Endodermal cell (in vitro differentiated cells): ENCODE data around the gene TFEB. TPM values are rescaled to one million over a fixed set of nuclear protein-coding genes. Genes with fewer than 3 reads are reported as not detected.

Experiments used
- DNase-seq: peaks from one replicate; pipeline ENCODE4 v3.0.0-alpha.2; 2017
- H3K27ac ChIP-seq: 2 replicates; pipeline ENCODE4 v1.5.1; 2013; ENCODE audit warnings: mild to moderate bottlenecking, low read depth, low read length, moderate library complexity
- H3K27me3 ChIP-seq: 2 replicates; pipeline ENCODE4 v1.6.1; 2013; ENCODE audit warnings: mild to moderate bottlenecking, low read length, moderate library complexity; ENCODE audit not compliant: insufficient read depth, control insufficient read depth, poor library complexity, severe bottlenecking
- H3K36me3 ChIP-seq: 2 replicates; pipeline ENCODE4 v1.7.0; 2013; ENCODE audit warnings: mild to moderate bottlenecking, low read length, moderate library complexity; ENCODE audit not compliant: control insufficient read depth, insufficient read depth
- H3K4me1 ChIP-seq: one replicate; pipeline ENCODE4 v1.7.0; 2013; ENCODE audit warnings: low read length; ENCODE audit not compliant: control insufficient read depth, insufficient read depth
- H3K4me3 ChIP-seq: 2 replicates; pipeline ENCODE4 v1.5.1; 2013; ENCODE audit warnings: mild to moderate bottlenecking, low read length, moderate library complexity
- H3K9ac ChIP-seq: 2 replicates; pipeline ENCODE4 v1.6.1; 2013; ENCODE audit warnings: mild to moderate bottlenecking, low read length, moderate library complexity; ENCODE audit not compliant: poor library complexity, severe bottlenecking; ENCODE audit errors: extremely low read depth
- H3K9me3 ChIP-seq: 2 replicates; pipeline ENCODE4 v1.6.1; 2013; ENCODE audit warnings: mild to moderate bottlenecking, low read length, moderate library complexity; ENCODE audit not compliant: control insufficient read depth
- H3K27ac Mint-ChIP-seq: 2 replicates; pipeline ENCODE4 v1.8.0; 2020; ENCODE audit warnings: mixed read lengths
- H3K27me3 Mint-ChIP-seq: 2 replicates; pipeline ENCODE4 v1.8.0; 2021; ENCODE audit warnings: mild to moderate bottlenecking, mixed read lengths; ENCODE audit not compliant: insufficient read depth
- H3K36me3 Mint-ChIP-seq: 2 replicates; pipeline ENCODE4 v1.8.0; 2020; ENCODE audit warnings: low read depth, mixed read lengths
- H3K4me1 Mint-ChIP-seq: 2 replicates; pipeline ENCODE4 v1.8.0; 2020; ENCODE audit warnings: mixed read lengths
- H3K4me3 Mint-ChIP-seq: 2 replicates; pipeline ENCODE4 v1.8.0; 2020; ENCODE audit warnings: mild to moderate bottlenecking, moderate library complexity, mixed read lengths
- H3K9me3 Mint-ChIP-seq: 2 replicates; pipeline ENCODE4 v1.8.0; 2020; ENCODE audit warnings: mild to moderate bottlenecking, mixed read lengths
- CTCF ChIP-seq: fragments of 200-600 bp; sonication (generic); conservative IDR thresholded peaks from 2 replicates; pipeline ENCODE4 v1.5.0; 2021; ENCODE audit warnings: antibody characterized with exemption, mild to moderate bottlenecking
- WGBS, 2 experiments: methylation state at CpG; one replicate each; pipeline versions ENCODE4 v1.1.5 to v1.1.7; 2013; ENCODE audit warnings: missing lambda C conversion rate in 2 of 2, mixed read lengths in 1 of 2; ENCODE audit not compliant: insufficient coverage in 1 of 2, insufficient read length in 1 of 2; 5-methylcytosine and 5-hydroxymethylcytosine counted together
- total RNA-seq, 2 donors: library from RNA; stranded (reverse); fragmentation: NEBNext Ultra II Directional in 1 of 2; extraction: Animal tissue kit (Norgen Biotek cat#: 25700) in 1 of 2; gene quantifications; 2 replicates in 1 of 2; 3 replicates in 1 of 2; pipeline ENCODE4 v1.2.1, GENCODE V29; 2021

TFEB gene
- total RNA-seq, 2 donors from 2014 or later = 0.24 TPM; not detected in 1

- Mint-ChIP-seq H3K9me3 (peaks cover 8% of the 10 kb centered on the region), H3K27ac (no peak overlapping the region), H3K27me3 (peaks cover 46% of the 10 kb centered on the region), H3K4me1 (peaks cover 12% of the 10 kb centered on the region), H3K4me3 (no peak overlapping the region), H3K36me3 (no peaks in the 10 kb centered on the region)
- Histone ChIP-seq H3K9me3 (no peaks in the 10 kb centered on the region), H3K4me1 (no peaks in the 10 kb centered on the region), H3K9ac (no peak overlapping the region), H3K27me3 (no peaks in the 10 kb centered on the region), H3K36me3 (no peaks in the 10 kb centered on the region), H3K27ac (no peak overlapping the region), H3K4me3 (no peak overlapping the region)
- 75 to 78% methylated on average over 4 to 5 of the region's 5 CpGs for WGBS, 2 experiments
- TF ChIP-seq CTCF = no peak
- DNase-seq = no peak
These were observed 61.8 kb downstream of the TFEB start for GRCh38 chr6:41673704-41674000.

- peaks cover 8% of the 10 kb centered on the region for H3K9me3 Mint-ChIP-seq
- H3K27ac Mint-ChIP-seq = no peak overlapping the region
- 87 to 91% methylated on average over 13 to 17 of the region's 17 CpGs for WGBS, 2 experiments
- Histone ChIP-seq H3K4me1 (no peaks in the 10 kb centered on the region), H3K36me3 (no peaks in the 10 kb centered on the region), H3K27me3 (no peaks in the 10 kb centered on the region), H3K9me3 (no peaks in the 10 kb centered on the region), H3K4me3 (no peak overlapping the region), H3K27ac (no peak overlapping the region), H3K9ac (no peak overlapping the region)
- DNase-seq = peak; percentile 46
- peaks cover 12% of the 10 kb centered on the region for H3K4me1 Mint-ChIP-seq
- H3K27me3 Mint-ChIP-seq = peaks cover 45% of the 10 kb centered on the region
- H3K36me3 Mint-ChIP-seq = no peaks in the 10 kb centered on the region
- TF ChIP-seq CTCF = peak; percentile 18
- no peak overlapping the region for H3K4me3 Mint-ChIP-seq
These were observed 62.3 kb downstream of the TFEB start for GRCh38 chr6:41672816-41673703.

- Histone ChIP-seq H3K36me3 (no peaks in the 10 kb centered on the region), H3K4me1 (no peaks in the 10 kb centered on the region), H3K27me3 (no peaks in the 10 kb centered on the region), H3K9me3 (no peaks in the 10 kb centered on the region), H3K27ac (no peak overlapping the region), H3K9ac (no peak overlapping the region), H3K4me3 (no peak overlapping the region)
- no peak overlapping the region for H3K27ac Mint-ChIP-seq
- H3K4me3 Mint-ChIP-seq = no peak overlapping the region
- no peak for TF ChIP-seq CTCF
- 95 to 99% methylated on average over 7 of the region's 7 CpGs for WGBS, 2 experiments
- peaks cover 8% of the 10 kb centered on the region for H3K4me1 Mint-ChIP-seq
- peaks cover 8% of the 10 kb centered on the region for H3K9me3 Mint-ChIP-seq
- H3K27me3 Mint-ChIP-seq = peaks cover 43% of the 10 kb centered on the region
- H3K36me3 Mint-ChIP-seq = no peaks in the 10 kb centered on the region
- no peak for DNase-seq
These were observed 63.4 kb downstream of the TFEB start for GRCh38 chr6:41672016-41672415.
